K562 (cell line): ENCODE results near the gene SOX2. TPM values are rescaled to one million over a fixed set of nuclear protein-coding genes. Genes with fewer than 3 reads are reported as not detected.

Source experiments
- ATAC-seq: fragments of 200-7000 bp; cut with Tn5 transposase; 3 replicates; pipeline ENCODE4 v1.9.1; 2020; ENCODE audit warnings: moderate library complexity
- Bru-seq: library from RNA; stranded (reverse); fragments of 400-500 nt; gene quantifications from one replicate; lab custom pipeline; 2021; lab: Mats Ljungman, UMichigan
- BruChase-seq, 2 experiments: library from RNA; stranded (reverse); fragments of 400-500 nt; gene quantifications; one replicate each; lab custom pipeline; 2021; lab: Mats Ljungman, UMichigan
- BruUV-seq: library from RNA; stranded (reverse); fragments of 400-500 nt; replicated peaks from 2 replicates; lab custom pipeline; 2021; lab: Mats Ljungman, UMichigan
- CTCF ChIA-PET: fragments of 300-600 bp; formaldehyde crosslinking; extraction: SDS; loops from one replicate; lab custom pipeline; 2021; ENCODE audit warnings: low intra/inter-chr PET ratio; lab: Yijun Ruan, JAX
- POLR2A ChIA-PET: fragments of 300-600, 350-650 bp; sonication (Branson Sonifier 250); formaldehyde crosslinking; extraction: SDS; loops from one replicate; lab custom pipeline; 2021; ENCODE audit warnings: antibody characterized with exemption, inconsistent platforms; lab: Yijun Ruan, JAX
- DNase-seq, 4 experiments: peaks; one replicate each; pipeline versions ENCODE4 v3.0.0 to v3.0.0-alpha.2; 2011 to 2018; ENCODE audit warnings: low spot score in 3 of 4, mixed read lengths in 3 of 4; ENCODE audit errors: extremely low read depth in 1 of 4
- FAIRE-seq: peaks from 2 replicates; lab custom pipeline; 2011; peaks lifted over from hg19 to GRCh38; lab: Jason Lieb, UNC
- H2AFZ ChIP-seq: 2 replicates; pipeline ENCODE4 v1.6.0; 2011; ENCODE audit warnings: low read depth, low read length, control low read depth, inconsistent platforms
- H3K27ac ChIP-seq: fragments of 200-600 bp; 3 replicates; pipeline ENCODE4 v1.8.0; 2011; ENCODE audit warnings: low read depth, mild to moderate bottlenecking, control low read depth, inconsistent platforms, low read length, moderate library complexity, mixed read lengths; ENCODE audit errors: extremely low read depth
- H3K27me3 ChIP-seq, 2 experiments: fragments of 300-600 bp in 1 of 2; 2 replicates in 1 of 2; 3 replicates in 1 of 2; pipeline versions ENCODE4 v1.6.0 to v1.8.0; 2011; ENCODE audit warnings: inconsistent platforms in 2 of 2, low read length in 2 of 2, mild to moderate bottlenecking in 1 of 2, mixed read lengths in 1 of 2, moderate library complexity in 1 of 2; ENCODE audit not compliant: control insufficient read depth in 2 of 2, insufficient read depth in 2 of 2
- H3K36me3 ChIP-seq: fragments of 300-600 bp; 3 replicates; pipeline ENCODE4 v1.8.0; 2011; ENCODE audit warnings: mild to moderate bottlenecking, low read length, inconsistent platforms; ENCODE audit not compliant: control insufficient read depth, insufficient read depth
- H3K4me1 ChIP-seq, 2 experiments: fragments of 200-600 bp in 1 of 2; replicated peaks in 1 of 2; 2 replicates in 1 of 2; 3 replicates in 1 of 2; pipeline versions ENCODE4 v1.5.1 to v1.8.0; 2011; ENCODE audit warnings: inconsistent platforms in 2 of 2, low read length in 2 of 2, mild to moderate bottlenecking in 1 of 2, mixed read lengths in 1 of 2, moderate library complexity in 1 of 2; ENCODE audit not compliant: control insufficient read depth in 2 of 2, insufficient read depth in 2 of 2
- H3K4me2 ChIP-seq: 2 replicates; pipeline ENCODE4 v1.6.1; 2011; ENCODE audit warnings: low read length, control low read depth, inconsistent platforms, mixed read lengths; ENCODE audit not compliant: insufficient read depth
- H3K4me3 ChIP-seq: fragments of 200-600 bp; sonication (generic), shearing (Covaris generic); 2 replicates; pipeline ENCODE4 v1.5.1; 2016; ENCODE audit warnings: control low read depth, inconsistent platforms
- H3K79me2 ChIP-seq: fragments of 200-600 bp; 3 replicates; pipeline ENCODE4 v1.8.0; 2011; ENCODE audit warnings: low read length, inconsistent platforms; ENCODE audit not compliant: control insufficient read depth, insufficient read depth
- H3K9ac ChIP-seq, 2 experiments: 2 replicates each; pipeline versions ENCODE4 v1.6.0 to v1.6.1; 2011; ENCODE audit warnings: low read depth in 2 of 2, low read length in 2 of 2, control low read depth in 1 of 2, inconsistent platforms in 1 of 2, mild to moderate bottlenecking in 1 of 2, mixed read lengths in 1 of 2; ENCODE audit not compliant: insufficient read depth in 1 of 2
- H3K9me1 ChIP-seq: one replicate; pipeline ENCODE4 v1.6.0; 2011; ENCODE audit warnings: inconsistent platforms, mild to moderate bottlenecking, low read length, moderate library complexity; ENCODE audit not compliant: control insufficient read depth, insufficient read depth
- H3K9me3 ChIP-seq: replicated peaks from 2 replicates; pipeline ENCODE4 v1.5.1; 2011; ENCODE audit warnings: low read depth, low read length, inconsistent platforms; ENCODE audit not compliant: control insufficient read depth, insufficient read depth
- H4K20me1 ChIP-seq: replicated peaks from 2 replicates; pipeline ENCODE4 v1.6.1; 2011; ENCODE audit warnings: low read length, inconsistent platforms, mixed read lengths; ENCODE audit not compliant: control insufficient read depth, insufficient read depth
- ARID1B ChIP-seq: fragments of 450-650 bp; IDR thresholded peaks from 2 replicates; pipeline ENCODE4 v1.6.1; 2016; ENCODE audit warnings: antibody characterized with exemption, mild to moderate bottlenecking, inconsistent platforms
- ZFX ChIP-seq: sonication (generic); formaldehyde crosslinking; IDR thresholded peaks from 2 replicates; pipeline ENCODE4 v1.8.0; 2022; ENCODE audit warnings: mild to moderate bottlenecking, missing genetic modification reagents, moderate library complexity
- WGBS: fragments of 100-300 bp; shearing (Covaris generic); methylation state at CpG from one replicate; pipeline ENCODE4 v1.1.6; 2016; ENCODE audit warnings: low coverage, mixed read lengths; ENCODE audit not compliant: insufficient coverage; ENCODE audit errors: missing lambda C conversion rate; 5-methylcytosine and 5-hydroxymethylcytosine counted together
- in situ Hi-C: fragments of 300-500 bp; cut with MboI; formaldehyde crosslinking; loops from 4 replicates; pipeline ENCODE4 v1.15.0; 2018; ENCODE audit warnings: inconsistent platforms, mixed read lengths
- intact Hi-C: fragments of 100-400 bp; cut with micrococcal nuclease; formaldehyde crosslinking; loops from 2 replicates; pipeline ENCODE4 v1.14.2; 2022
- long read RNA-seq, 3 experiments: library from polyadenylated mRNA in 2 of 3; library from RNA in 1 of 3; unstranded in 2 of 3; stranded (forward) in 1 of 3; transcript quantifications; one replicate each; pipeline ENCODE4 v2.0.0, GENCODE V29; 2019 to 2022
- polyA minus RNA-seq, 3 experiments: library from RNA; depleted of rRNA, polyadenylated mRNA; stranded (reverse); fragments of >200 nt; gene quantifications; 2 replicates each; pipeline ENCODE4 v1.2.3, GENCODE V29; 2011
- polyA plus RNA-seq, 8 experiments: library from polyadenylated mRNA; depleted of rRNA in 4 of 8; stranded (reverse) in 5 of 8; unstranded in 3 of 8; fragments of >200 nt; fragmentation: Nextera tagmentation in 2 of 8; fragmentation: Illumina TruSeq in 1 of 8; extraction: Ambion mirVana in 2 of 8; extraction: Trizol in 1 of 8; gene quantifications; 2 replicates each; pipeline versions ENCODE4 v1.2.1 to v1.2.3, GENCODE V29; 2011 to 2014; ENCODE audit warnings: inconsistent platforms in 1 of 8, missing spikeins in 1 of 8
- total RNA-seq, 7 experiments: library from RNA; depleted of rRNA in 6 of 7; stranded (reverse); fragments of >200 nt in 6 of 7; fragmentation: Illumina TruSeq in 2 of 7; extraction: Trizol in 2 of 7; gene quantifications; 2 replicates each; pipeline versions ENCODE4 v1.2.1 to v1.2.3, GENCODE V29; 2011 to 2021; ENCODE audit warnings: low replicate concordance in 1 of 7
- TF ChIP-seq, protein P1 (sequence below): fragments of 200-800 bp; sonication (Bioruptor generic); IDR thresholded peaks from 2 replicates; pipeline ENCODE4 v1.6.1; 2017; ENCODE audit warnings: missing genetic modification characterization, missing compliant biosample characterization
- TF ChIP-seq, protein P2 (sequence below): fragments of 250-450 bp; sonication (Bioruptor Pico); IDR thresholded peaks from 2 replicates; pipeline ENCODE4 v1.4.0; 2020

Gene SOX2
- total RNA-seq (2011; cell fraction: chromatin; rRNA removed; ENCODE audit: low replicate concordance): not detected in 2 replicates
- total RNA-seq (2011; cell fraction: nucleolus; rRNA removed): not detected in 2 replicates
- not detected in 2 replicates for total RNA-seq (2011; cell fraction: nucleoplasm; rRNA removed)
- total RNA-seq (2014; rRNA removed) (not detected in 2 replicates), total RNA-seq (2014; rRNA removed; fragmentation: Illumina TruSeq; extraction: Trizol) (not detected in 2 replicates), total RNA-seq (2015; rRNA removed; fragmentation: Illumina TruSeq; extraction: Trizol) (not detected in 2 replicates), total RNA-seq (2021) (0.07 and 0.13 TPM in 2 replicates), polyA plus RNA-seq (2011; rRNA removed) (not detected in 2 replicates), polyA plus RNA-seq (2014; fragmentation: Illumina TruSeq; extraction: Trizol) (not detected in 2 replicates), polyA plus RNA-seq (2014; fragmentation: Nextera tagmentation; extraction: Ambion mirVana) (not detected), polyA plus RNA-seq (2014; rRNA removed) (not detected in 2 replicates), polyA minus RNA-seq (2011; rRNA and poly(A)+ RNA removed) (not detected in 2 replicates), Bru-seq, nascent RNA (not detected), BruChase-seq, experiment 1, labeled RNA remaining after a 2-hour chase (not detected), BruChase-seq, experiment 2, labeled RNA remaining after a 6-hour chase (not detected)
- polyA plus RNA-seq (2011; cell fraction: cytosol; rRNA removed): not detected in 2 replicates
- not detected in 2 replicates for polyA plus RNA-seq (2011; cell fraction: nucleus; rRNA removed)
- polyA plus RNA-seq (2012): not detected in 2 replicates
- polyA minus RNA-seq (2011; cell fraction: cytosol; rRNA and poly(A)+ RNA removed): not detected in 2 replicates
- not detected in 2 replicates for polyA minus RNA-seq (2011; cell fraction: nucleus; rRNA and poly(A)+ RNA removed)
- long read RNA-seq, experiment 1: 0 reads
- long read RNA-seq, experiment 2: 0 reads
- long read RNA-seq, experiment 3: 0 reads

DNA sequence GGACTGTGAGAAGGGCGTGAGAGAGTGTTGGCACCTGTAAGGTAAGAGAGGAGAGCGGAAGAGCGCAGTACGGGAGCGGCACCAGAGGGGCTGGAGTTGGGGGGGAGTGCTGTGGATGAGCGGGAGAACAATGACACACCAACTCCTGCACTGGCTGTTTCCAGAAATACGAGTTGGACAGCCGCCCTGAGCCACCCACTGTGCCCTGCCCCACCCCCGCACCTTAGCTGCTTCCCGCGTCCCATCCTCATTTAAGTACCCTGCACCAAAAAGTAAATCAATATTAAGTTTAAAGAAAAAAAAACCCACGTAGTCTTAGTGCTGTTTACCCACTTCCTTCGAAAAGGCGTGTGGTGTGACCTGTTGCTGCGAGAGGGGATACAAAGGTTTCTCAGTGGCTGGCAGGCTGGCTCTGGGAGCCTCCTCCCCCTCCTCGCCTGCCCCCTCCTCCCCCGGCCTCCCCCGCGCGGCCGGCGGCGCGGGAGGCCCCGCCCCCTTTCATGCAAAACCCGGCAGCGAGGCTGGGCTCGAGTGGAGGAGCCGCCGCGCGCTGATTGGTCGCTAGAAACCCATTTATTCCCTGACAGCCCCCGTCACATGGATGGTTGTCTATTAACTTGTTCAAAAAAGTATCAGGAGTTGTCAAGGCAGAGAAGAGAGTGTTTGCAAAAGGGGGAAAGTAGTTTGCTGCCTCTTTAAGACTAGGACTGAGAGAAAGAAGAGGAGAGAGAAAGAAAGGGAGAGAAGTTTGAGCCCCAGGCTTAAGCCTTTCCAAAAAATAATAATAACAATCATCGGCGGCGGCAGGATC lies at the start of gene SOX2:
TSS of gene SOX2 (plus strand) at position 601 of the 811 bp plus-strand sequence. CDS start 436 bp downstream, outside the sequence.
- Histone ChIP-seq H2AFZ (no peak within 1 kb of the TSS), H3K4me2 (no peak within 1 kb of the TSS), H3K9ac (no peak within 1 kb of the TSS; a peak in 1 of 4 replicates), H3K27ac (no peak within 1 kb of the TSS), H3K27me3 (peaks cover 6 to 11% of the 10 kb centered on the region in 2 experiments; a peak in 3 of 5 replicates), H4K20me1 (no peaks in the 10 kb centered on the region; the same call in 1 of the 2 replicates), H3K79me2 (no peaks in the 10 kb centered on the region), H3K9me3 (no peaks in the 10 kb centered on the region), H3K4me3 (no peak within 1 kb of the TSS), H3K36me3 (no peaks in the 10 kb centered on the region), H3K9me1 (no peaks in the 10 kb centered on the region), H3K4me1 (peaks cover 0 to 4% of the 10 kb centered on the region in 2 experiments; a peak in 2 of 5 replicates)
- DNase-seq (peak; percentile 33 to 68 (median 56)), FAIRE-seq (no peak), ATAC-seq (peak; percentile 79)
- BruUV-seq: no TSS peak
- TF ChIP-seq, protein P1, sequence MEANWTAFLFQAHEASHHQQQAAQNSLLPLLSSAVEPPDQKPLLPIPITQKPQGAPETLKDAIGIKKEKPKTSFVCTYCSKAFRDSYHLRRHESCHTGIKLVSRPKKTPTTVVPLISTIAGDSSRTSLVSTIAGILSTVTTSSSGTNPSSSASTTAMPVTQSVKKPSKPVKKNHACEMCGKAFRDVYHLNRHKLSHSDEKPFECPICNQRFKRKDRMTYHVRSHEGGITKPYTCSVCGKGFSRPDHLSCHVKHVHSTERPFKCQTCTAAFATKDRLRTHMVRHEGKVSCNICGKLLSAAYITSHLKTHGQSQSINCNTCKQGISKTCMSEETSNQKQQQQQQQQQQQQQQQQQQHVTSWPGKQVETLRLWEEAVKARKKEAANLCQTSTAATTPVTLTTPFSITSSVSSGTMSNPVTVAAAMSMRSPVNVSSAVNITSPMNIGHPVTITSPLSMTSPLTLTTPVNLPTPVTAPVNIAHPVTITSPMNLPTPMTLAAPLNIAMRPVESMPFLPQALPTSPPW (CRISPR knock-in tag): peak; percentile 51; the same call in 1 of the 2 replicates
- no peak for TF ChIP-seq ZFX (CRISPR knock-in tag)
- TF ChIP-seq ARID1B: no peak
- TF ChIP-seq, protein P2, sequence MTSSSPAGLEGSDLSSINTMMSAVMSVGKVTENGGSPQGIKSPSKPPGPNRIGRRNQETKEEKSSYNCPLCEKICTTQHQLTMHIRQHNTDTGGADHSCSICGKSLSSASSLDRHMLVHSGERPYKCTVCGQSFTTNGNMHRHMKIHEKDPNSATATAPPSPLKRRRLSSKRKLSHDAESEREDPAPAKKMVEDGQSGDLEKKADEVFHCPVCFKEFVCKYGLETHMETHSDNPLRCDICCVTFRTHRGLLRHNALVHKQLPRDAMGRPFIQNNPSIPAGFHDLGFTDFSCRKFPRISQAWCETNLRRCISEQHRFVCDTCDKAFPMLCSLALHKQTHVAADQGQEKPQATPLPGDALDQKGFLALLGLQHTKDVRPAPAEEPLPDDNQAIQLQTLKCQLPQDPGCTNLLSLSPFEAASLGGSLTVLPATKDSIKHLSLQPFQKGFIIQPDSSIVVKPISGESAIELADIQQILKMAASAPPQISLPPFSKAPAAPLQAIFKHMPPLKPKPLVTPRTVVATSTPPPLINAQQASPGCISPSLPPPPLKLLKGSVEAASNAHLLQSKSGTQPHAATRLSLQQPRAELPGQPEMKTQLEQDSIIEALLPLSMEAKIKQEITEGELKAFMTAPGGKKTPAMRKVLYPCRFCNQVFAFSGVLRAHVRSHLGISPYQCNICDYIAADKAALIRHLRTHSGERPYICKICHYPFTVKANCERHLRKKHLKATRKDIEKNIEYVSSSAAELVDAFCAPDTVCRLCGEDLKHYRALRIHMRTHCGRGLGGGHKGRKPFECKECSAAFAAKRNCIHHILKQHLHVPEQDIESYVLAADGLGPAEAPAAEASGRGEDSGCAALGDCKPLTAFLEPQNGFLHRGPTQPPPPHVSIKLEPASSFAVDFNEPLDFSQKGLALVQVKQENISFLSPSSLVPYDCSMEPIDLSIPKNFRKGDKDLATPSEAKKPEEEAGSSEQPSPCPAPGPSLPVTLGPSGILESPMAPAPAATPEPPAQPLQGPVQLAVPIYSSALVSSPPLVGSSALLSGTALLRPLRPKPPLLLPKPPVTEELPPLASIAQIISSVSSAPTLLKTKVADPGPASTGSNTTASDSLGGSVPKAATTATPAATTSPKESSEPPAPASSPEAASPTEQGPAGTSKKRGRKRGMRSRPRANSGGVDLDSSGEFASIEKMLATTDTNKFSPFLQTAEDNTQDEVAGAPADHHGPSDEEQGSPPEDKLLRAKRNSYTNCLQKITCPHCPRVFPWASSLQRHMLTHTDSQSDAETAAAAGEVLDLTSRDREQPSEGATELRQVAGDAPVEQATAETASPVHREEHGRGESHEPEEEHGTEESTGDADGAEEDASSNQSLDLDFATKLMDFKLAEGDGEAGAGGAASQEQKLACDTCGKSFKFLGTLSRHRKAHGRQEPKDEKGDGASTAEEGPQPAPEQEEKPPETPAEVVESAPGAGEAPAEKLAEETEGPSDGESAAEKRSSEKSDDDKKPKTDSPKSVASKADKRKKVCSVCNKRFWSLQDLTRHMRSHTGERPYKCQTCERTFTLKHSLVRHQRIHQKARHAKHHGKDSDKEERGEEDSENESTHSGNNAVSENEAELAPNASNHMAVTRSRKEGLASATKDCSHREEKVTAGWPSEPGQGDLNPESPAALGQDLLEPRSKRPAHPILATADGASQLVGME (CRISPR knock-in tag): no peak
- POLR2A ChIA-PET: no interaction called here
- intact Hi-C loops (no loop called here), in situ Hi-C loops (loop anchor here (10.0 kb wide), 1 partner anchor 973 kb away; no protein-coding TSS in a partner anchor)
- 16% methylated on average over 29 of the region's 37 CpGs for WGBS
- CTCF ChIA-PET: interaction anchor here (0.7 kb wide), 1 partner anchor 970 kb away, joined by 4 read pairs; no protein-coding TSS in a partner anchor
